GM19452 (cell line): ENCODE measurements around the gene DBH.
"Not testable (repeated sequence)": the region's sequence is repeated elsewhere in the genome, so short reads cannot be mapped to it uniquely, and the experiment has no call there.

Source experiments
- ATAC-seq: cut with Tn5 transposase; IDR thresholded peaks from one replicate; pipeline ENCODE4 v1.9.1; 2021; ENCODE audit not compliant: unreplicated experiment

DBH gene

DNA sequence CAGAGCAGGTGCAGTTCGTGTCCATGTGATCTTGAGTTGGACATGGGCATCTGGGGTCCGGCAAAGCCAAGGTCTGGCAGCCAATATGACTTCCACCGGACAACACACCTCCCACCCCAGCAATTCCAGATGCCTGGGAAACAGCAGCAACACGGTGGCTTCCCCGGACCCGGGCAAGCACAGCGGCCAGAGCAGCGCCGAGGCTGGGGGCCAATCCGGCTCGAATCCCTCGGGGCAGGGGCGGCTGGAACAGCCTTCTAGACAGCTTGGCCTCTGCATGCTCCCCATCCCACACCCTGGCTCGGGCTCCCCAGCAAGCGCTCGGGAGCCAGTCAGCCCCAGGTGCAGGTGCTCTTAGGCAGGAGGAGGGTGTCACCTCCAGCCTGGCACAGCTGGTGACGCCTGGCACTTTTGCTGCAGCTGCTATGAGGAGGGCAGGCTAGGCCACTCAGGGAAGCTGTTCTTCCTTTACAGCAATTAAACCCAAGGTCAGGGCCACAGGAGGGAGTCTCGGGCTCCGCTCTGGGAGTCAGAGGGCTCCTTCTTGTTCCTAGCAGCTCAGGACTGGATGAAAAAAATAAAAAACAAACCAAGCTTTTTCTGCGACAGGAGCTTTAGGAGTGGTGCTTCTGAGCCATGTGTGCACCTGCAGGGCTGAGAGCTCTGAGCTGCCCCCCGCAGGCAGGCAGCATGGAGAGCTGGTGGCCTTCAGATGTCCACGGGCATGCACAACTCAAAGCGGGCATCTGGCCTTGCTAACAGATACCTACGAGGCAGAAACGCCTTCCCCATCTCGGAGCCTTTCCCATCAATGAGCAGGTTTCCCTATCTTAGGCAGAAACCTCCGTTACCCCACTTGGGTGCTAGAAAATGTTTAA, 28.2 kb downstream of the DBH start:
- ATAC-seq = no peak

DNA sequence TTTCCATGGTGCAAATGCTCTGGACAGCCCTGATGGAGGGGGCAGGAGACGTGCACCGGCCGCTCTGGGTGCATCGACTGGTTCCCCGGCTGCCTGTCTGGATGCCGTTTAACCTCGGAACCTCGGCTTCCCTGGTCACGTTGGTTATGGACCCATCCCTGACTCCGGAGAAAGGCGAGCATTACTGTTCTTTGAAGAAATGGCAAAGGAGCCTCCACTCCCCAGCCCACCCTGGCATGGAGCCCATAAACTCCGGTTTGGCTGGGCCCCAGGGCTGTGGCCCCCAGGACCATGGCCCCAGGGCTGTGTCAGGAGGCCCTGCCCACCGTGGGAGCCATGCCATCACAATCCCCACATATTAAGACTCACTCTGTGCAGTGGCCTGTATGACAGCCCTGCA, 28.9 kb downstream of the DBH start:
- no peak for ATAC-seq

DNA sequence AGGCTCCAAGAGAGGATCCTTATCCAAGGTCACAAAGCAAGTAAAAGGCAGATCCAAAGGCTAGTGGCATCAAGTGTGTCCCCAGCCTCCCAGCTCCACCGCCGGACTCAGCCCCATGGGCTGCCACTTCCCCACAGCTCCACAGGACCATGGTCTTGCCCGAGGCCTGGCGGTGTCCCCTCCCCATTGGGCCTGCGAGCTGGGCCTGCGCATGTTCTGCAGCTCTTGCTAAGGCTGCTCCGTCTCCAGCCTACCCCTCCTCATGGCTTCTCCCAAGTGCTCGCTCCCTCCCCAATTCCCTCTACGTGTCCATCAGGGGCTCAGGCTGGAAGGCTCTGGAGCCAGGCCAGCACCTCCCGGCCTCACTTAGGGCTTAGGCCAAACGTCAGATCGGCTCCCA, 29.4 kb downstream of the DBH start:
- no peak for ATAC-seq

DNA sequence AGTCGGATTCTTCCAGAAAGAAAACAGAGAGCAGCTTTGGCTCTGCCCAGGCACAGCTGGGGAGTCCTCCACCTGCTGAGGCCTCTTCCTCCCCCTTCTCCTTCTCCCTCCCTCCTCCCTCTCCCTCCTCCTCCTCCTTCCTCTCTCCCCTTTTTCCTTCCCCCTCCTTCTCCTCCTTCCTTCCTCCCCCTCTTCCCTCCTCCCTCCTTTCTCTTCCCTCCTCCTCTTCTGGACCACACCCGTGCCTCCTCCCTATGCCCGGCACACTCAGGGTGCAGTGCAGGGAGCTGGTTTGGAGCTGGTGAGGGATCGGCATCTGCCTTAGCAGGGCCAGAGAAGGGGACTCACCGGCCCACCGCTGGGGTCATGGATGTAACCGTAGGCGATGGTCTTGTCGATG, 30.2 kb downstream of the DBH start:
- no peak for ATAC-seq

DNA sequence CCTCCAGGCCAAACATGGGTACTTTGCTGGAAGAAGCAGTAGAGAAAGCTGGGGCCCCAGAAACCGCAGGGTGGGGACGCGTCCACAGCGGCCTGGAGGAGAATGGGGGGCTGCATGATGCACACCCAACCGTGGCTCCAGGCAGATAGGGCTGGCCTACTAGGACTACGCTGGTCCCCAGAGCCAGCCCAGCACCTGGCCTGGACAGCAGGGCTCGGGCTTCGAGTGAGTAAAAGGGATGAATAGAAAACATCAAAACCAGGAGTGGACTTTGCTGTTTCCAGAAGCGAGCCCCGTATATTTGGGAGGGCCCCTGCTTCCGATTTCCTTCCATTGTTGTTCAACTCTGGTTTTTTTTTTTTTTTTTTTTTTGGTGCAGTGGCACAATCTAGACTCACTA, 30.7 kb downstream of the DBH start:
- ATAC-seq = no peak

DNA sequence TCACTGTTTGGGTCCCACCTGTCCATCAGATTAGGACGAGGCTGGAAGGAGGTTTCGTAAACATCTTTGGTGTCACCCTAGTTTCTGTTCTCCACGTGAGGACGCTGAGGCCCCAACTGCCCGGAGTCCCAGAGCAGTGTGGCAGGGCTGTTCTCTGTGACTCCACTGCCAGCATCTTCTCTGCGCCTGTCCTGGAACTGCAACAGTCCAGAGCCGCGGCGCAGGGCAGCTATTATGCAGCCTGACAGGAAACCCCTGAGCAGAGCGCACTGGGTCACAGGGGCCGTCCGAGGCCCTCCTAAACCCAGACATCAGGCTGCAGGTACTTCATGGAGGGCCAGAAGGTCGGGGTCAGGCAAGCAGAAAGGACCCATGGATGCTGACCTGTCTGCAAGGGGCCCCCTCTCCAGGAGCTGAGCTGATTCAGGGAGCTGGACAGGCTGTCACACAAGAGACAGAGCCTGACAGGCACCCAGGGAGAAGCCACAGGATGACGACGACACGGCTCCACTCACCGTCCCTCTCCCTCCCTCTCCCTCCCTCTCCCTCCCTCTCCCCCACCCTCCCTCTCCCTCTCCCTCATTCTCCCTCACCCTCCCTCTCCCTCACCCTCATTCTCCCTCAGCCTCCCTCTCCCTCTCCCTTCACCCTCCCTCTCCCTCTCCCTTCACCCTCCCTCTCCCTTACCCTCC, 31.7 kb downstream of the DBH start:
- ATAC-seq = no peak

DNA sequence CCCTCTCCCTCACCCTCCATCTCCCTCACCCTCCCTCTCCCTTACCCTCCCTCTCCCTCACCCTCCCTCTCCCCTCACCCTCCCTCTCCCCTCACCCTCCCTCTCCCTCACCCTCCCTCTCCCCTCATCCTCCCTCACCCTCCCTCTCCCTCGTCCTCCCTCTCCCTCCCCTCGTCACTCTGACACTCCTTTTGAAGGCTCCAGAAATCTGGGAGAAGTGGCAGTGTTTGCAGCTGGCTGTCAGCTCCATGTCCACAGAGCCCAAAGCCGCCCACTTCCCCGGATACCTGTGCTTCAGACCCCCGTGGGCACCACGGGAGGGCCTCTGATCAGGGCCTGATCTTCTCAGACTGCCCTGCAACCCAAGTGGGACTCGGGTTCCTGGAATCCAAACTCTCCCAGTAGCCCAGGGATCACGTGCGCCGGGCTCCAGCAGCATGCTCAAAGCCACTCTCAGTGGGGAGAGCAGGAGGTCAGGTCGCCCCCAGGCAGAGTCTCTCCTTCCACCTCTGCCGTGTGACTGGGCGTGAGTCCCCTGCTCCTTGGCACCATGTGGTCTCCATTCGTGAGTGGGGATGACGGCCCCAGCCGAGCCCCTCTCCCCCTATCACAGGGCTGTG, 33.1 kb downstream of the DBH start:
- no peak for ATAC-seq

DNA sequence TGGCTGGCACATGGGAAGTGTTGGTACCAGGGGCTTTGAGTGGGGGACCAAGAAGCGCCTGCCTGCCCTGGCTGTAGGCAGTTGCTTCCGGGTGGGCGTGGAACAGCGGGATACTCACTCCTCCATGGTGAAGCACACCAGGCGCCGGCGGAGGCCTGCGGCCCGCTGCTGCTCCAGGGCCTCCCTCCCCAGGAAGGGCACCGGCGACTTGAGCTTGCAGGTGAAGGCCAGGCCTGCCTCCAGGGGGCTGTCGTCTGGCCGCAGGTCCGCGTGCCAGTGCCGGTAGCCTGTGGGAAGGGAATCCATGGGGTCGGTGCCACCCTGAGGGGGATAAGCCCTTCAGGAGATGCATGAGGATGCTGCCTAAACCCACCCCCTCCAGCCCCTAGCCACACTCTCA, 34.3 kb downstream of the DBH start:
- no peak for ATAC-seq

DNA sequence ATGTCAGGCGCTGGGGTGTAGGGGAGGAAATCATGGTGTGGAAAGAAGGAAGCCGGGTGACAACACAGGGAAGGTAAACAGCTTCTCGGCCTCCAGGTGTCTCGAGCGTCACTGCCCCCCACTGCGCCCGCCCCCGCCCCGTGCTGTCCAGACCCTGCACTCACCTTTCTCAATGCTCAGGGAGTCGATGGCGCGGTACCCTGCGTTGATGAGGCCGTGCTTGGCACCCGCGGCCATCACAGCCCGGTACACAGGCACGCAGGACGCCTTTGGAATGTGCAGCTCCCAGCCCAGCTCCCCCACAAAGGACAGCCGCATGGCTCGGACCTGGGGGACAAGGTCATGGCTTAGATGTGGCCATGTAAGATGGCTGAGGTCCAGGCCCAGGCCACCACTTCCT, 35.2 kb downstream of the DBH start:
- ATAC-seq = no peak

DNA sequence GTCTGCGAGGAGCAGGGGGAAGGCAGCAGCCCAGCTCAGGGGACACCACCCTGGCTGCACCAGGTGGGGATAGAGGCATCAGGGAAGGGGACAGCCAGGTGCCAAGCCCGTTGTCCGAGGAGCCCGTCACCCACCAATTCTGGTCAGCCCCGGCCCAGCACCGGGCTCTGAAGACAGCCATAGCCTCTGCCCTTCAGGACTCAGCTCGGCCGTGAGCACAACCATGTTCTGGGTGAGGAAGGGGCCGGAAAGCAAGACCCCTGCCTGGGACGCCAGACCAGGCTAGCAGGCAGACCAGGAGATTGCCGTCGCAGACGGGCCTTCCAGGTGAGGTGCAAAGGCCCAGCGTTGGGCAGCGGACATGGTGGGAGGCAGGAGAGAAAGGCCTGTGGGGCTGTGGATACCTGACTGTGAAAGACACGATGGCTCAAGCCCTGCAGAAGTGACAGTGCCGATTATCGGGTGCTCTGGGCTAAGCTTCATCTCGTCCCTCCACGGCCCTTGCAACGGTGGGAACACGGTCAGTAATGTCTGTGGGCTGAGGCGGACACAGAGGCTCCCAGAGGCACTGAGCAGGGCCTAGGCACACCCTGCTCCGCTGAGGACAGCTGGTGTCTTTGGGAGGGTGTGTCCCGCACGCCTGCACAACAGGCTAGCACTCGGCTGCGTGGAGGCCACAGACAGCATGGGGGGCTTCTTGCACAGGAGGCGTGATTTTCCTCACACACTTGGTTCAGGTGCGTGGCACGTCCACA, 36.5 kb downstream of the DBH start:
- no peak for ATAC-seq

DNA sequence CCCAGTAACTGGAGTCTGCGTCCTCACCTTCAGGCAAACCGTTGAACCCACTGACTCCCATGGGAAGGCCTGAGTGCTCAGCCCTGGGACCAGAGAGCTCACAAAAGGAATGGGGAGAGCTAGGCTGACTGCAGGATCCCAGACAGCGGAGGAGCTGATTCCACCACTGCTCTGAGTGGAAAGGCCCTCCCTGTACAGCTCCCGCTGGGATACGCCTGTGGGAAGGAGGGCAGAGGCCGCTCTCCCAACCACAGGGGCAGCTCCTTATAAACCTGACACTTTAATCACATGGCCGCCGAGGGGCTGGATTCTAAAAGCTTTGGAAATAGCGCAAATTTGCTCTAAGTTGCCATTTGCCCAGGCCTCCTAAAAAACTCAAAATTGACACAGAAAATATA, 37.1 kb downstream of the DBH start:
- no peak for ATAC-seq

DNA sequence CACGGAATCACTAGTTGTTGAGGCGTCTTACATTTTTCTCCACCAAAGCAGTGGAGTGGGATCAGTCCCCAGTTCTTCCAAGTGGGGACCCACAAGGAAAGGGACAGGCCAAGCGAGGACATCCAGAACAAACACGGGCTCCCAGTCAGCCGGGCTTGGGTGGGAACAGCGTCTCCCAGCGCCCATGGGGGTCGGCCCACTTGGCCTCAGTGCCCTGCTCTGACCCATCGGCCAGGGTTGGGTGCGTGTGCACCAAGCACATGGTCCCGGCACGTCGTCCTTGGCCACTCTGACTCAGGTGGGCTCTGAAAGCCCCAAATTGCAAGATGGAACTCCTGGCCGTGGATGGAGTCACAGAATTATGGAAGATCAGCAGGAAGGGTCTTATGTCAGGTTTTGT, 37.9 kb downstream of the DBH start:
- ATAC-seq = no peak

DNA sequence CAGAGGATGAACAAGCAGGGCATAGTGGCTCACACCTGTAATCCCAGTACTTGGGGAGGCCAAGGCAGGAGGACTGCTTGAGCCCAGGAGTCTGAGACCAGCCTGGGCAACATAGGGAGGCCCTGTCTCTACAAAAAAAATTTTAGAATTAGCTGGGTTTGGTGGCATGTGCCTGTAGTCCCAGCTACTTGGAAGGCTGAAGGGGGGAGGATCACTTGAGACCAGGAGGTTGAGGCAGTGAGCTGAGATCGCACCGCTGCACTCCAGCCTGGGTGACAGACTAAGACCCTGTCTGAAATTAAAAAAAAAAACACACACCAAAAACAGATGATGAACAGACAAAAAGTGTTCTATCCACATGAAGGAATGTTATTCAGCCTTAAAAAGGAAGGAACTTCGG, 39.6 kb downstream of the DBH start:
- ATAC-seq = not testable (repeated sequence)

DNA sequence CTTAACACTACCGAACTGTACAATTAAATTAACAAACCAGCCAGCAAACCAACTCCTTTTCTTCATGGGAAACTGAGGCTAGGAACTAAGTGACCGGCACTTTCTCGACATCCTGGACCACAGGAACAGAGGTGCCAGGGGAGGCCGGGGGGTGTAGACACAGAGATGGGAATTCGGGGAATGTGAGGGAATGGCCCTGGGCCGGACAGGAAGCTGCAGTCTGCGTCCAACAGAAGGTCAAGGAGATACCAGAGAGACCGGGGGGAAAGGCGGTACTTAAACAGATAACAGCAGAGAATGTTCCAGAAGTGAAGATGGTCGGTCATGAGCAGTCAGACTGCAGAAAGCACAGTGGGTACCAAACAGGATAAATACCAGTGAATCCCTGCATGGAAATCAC, 40.3 kb downstream of the DBH start:
- no peak for ATAC-seq

DNA sequence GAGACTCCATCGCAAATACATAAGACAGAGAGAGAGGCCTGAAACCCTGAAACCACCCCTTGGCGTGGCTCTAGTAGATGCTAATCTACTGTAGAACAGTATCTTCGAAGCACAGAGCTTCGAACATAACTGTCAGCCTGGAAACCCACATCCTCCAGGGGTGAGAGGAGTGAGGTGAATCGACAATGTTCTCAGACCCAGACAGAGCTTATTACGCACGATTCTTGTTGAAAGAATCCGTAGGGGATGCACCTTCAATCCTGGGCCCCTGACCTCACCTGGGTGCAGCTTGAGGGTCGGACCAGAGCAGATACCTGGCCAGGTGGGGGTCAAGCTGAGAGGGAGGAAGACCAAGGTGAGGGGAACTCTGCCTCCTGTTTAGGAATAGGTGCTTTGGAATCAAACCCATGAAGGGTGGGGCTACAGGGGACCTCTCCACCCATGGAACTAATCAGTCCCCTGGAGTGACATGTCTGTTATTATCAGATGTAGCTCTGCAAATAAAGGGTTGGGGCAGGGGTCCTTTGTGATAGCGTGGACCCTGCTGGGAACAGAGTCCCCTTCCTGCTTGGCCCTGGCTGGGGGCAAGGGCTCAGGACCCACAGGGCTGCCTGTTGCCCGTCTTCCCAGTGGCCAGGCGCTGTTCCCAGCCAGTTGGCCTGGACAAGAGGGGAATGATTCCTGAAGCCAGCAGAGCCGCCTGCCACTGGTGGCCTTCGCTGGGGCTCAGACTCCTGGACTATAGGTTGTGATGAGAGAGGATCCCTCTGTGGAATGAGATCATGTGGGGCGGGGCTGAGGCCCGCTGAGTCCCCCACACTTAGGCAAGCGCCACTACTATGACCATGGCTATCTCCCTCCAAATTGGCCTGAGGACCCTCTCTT, 41.2 kb downstream of the DBH start:
- no peak for ATAC-seq

DNA sequence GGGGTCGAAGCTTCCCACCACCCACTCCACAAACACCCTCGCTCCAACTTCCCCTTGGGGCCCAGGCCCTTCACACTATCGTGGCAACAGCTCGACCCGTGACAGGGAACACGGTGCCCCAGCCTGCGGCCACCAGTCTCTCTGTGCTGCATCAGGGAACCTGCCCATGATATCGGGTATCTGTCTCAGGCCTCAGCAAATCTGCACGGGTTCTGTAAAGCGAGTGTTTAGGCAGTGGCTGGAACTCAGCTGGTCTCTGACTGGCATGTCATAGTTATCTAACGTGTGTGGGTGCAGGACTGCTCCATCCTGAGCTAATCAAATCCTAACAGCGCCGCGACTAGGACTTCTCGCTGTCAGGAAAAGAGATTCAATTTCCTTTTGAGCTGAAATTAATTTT, 42.9 kb downstream of the DBH start:
- ATAC-seq = no peak

DNA sequence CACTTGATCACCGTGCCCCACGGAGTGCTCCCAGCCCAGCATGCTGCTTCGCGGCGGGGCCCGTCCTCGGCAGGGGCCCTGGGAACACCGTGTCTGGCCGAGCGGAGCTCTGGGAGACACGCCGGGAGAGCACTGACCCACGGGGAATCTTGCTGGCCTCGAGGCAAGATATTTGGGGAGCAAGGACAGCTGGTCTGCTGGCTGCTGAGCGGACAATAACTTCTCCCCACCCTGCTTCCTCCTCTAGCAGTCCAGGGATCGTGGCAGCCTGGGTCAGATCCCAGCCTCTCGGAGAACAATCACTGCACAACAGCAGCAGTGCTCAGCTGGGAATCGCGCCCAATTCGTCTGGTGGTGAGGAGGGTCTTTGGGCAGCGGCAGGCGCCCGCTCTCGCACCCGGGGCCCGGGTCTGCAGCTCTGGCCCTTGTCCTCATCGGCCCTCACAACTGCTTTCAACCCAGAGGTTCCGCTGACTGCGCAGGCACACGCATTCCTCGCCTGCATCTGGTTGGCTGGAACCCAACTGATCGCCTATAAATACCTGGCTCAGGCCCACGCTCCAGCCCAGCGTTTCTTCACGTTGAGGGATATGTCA, 43.4 kb downstream of the DBH start:
- ATAC-seq = no peak

DNA sequence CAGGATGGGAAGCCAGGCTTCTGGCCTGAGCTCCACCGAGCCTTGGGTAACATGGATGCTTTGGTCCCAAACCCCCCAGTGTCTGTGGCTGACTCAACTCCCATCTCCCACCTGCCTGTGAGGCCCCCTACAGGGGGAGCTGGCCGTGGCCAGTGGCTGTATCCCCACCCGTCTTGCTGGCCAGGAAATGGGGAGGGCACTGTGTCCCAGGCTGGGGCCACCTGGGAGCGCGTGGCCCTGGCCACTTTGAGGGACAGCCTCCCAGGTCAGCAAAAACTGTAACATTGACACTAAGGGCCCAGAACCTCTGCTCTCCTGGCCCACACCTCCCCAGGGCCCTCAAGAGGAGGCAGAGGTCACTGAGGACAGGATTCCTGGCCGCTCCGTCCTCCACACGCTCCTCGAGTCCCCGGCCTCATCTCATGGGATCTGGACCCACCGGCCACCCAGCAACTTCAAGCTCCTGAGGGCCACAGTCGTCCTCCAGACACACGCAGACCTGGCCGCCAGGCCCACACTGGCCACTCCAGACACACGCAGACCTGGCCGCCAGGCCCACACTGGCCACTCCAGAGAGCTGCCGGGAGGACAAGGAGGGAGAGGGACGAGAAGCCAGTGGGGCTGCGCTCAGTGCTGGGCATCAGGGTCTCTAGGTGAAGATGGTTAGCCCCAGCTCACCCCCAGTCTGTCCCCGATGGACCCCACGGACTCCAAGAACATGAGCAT, 44.2 kb downstream of the DBH start:
- no peak for ATAC-seq

DNA sequence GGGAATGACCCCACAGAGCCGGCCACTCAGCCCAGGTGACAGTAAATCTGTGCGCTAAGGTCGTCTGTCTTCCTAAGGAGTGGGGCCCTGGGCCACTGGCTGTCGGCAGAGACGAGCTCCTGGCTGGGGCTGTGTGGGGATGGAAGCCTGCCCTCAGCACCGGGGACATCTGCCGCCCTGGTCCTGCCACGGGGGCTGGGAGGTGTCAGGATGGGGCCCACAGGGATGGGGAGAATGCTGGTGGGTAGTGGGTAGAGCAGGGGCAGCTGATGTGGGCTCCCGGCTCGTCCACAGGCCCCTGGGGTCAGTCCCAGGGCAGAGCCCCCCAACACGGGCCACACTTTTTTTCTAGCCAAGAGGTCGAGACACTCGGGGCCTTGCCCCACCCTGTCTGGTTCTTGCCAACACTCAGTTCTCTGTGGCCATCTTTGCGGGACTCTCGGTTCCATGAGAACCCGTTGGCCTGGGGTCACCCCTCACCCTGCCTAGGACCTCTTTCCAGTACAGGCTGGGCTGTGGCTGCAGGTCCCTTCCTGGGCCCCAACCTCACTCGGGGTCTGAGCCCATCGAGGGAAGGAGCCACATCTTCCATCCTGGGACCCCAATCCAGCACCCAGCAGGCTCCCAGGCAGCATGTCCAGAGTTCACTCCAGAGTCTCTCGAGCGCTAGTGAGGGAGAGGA, 45.0 kb downstream of the DBH start:
- ATAC-seq = no peak
